Kidney epithelial cell (primary cell): ENCODE data around the gene FCN3. TPM values are rescaled to one million over a fixed set of nuclear protein-coding genes. Genes with fewer than 3 reads are reported as not detected.
A peak's percentile ranks its signal among the peaks of the same experiment; 100 is the strongest.

ENCODE experiments used
- DNase-seq: peaks from one replicate; pipeline ENCODE4 v3.0.0-alpha.2; 2010; ENCODE audit warnings: low read depth
- H3K27me3 ChIP-seq: 2 replicates; pipeline ENCODE4 v1.6.0; 2011; ENCODE audit warnings: low read length; ENCODE audit not compliant: control insufficient read depth, insufficient read depth
- H3K36me3 ChIP-seq: 2 replicates; pipeline ENCODE4 v1.5.1; 2011; ENCODE audit warnings: low read length; ENCODE audit not compliant: control insufficient read depth, insufficient read depth
- H3K4me3 ChIP-seq: 2 replicates; pipeline ENCODE4 v1.5.1; 2011; ENCODE audit warnings: low read depth, mild to moderate bottlenecking, control low read depth, low read length
- CTCF ChIP-seq: IDR thresholded peaks from 2 replicates; pipeline ENCODE4 v1.5.1; 2011; ENCODE audit warnings: mild to moderate bottlenecking, moderate library complexity, low read length, control low read depth, inconsistent platforms; ENCODE audit not compliant: insufficient read depth, poor library complexity, severe bottlenecking
- total RNA-seq: library from RNA; depleted of rRNA; stranded (reverse); fragments of >200 nt; gene quantifications from 2 replicates; pipeline ENCODE4 v1.2.3, GENCODE V29; 2015

FCN3 gene
- total RNA-seq, 1 donor from 2014 or later: not detected

GRCh38 chr1:27338751-27339150 lies 35.9 kb downstream of the FCN3 start:
- TF ChIP-seq CTCF: no peak
- DNase-seq: no peak
- H3K27me3 ChIP-seq: no peaks in the 10 kb centered on the region
- no peak overlapping the region for H3K4me3 ChIP-seq
- peaks cover 1% of the 10 kb centered on the region for H3K36me3 ChIP-seq

GRCh38 chr1:27336756-27337155 lies 37.9 kb downstream of the FCN3 start:
- no peak for DNase-seq
- Histone ChIP-seq H3K4me3 (no peak overlapping the region), H3K27me3 (no peaks in the 10 kb centered on the region), H3K36me3 (peaks cover 1% of the 10 kb centered on the region)
- no peak for TF ChIP-seq CTCF

- Histone ChIP-seq H3K27me3 (no peaks in the 10 kb centered on the region), H3K36me3 (peaks cover 1% of the 10 kb centered on the region), H3K4me3 (no peak overlapping the region)
- DNase-seq: no peak
- TF ChIP-seq CTCF: no peak
Measured at GRCh38 chr1:27335506-27336422, 38.9 kb downstream of the FCN3 start.

- Histone ChIP-seq H3K36me3 (peaks cover 1% of the 10 kb centered on the region), H3K27me3 (no peaks in the 10 kb centered on the region), H3K4me3 (no peak overlapping the region)
- no peak for DNase-seq
- TF ChIP-seq CTCF: no peak
Measured at GRCh38 chr1:27333717-27334279, 40.8 kb downstream of the FCN3 start.

- peaks cover 1% of the 10 kb centered on the region for H3K36me3 ChIP-seq
- no peaks in the 10 kb centered on the region for H3K27me3 ChIP-seq
- no peak overlapping the region for H3K4me3 ChIP-seq
- TF ChIP-seq CTCF: peak; percentile 90
- DNase-seq: no peak
Measured at GRCh38 chr1:27332536-27333281, 41.9 kb downstream of the FCN3 start.
